GM18951 (cell line): Measurements from ENCODE around the gene SLC25A11.

Experiments used
- POLR2A ChIP-seq: IDR thresholded peaks from 4 replicates; pipeline ENCODE4 v1.6.1; 2011; ENCODE audit warnings: mild to moderate bottlenecking; ENCODE audit not compliant: insufficient read length, insufficient read depth; ENCODE audit errors: extremely low read depth
- in situ Hi-C: fragments of 300-500 bp; cut with MboI; formaldehyde crosslinking; loops from one replicate; pipeline ENCODE4 v1.12.0; 2022; ENCODE audit warnings: low sequenced_read_pairs, mixed read lengths, inconsistent platforms; ENCODE audit not compliant: unreplicated experiment

Gene SLC25A11

GRCh38 chr17:4939796-4940554 lies at the start of gene SLC25A11, which contains the start of gene RNF167:
Gene SLC25A11, minus strand, starts transcription at chr17:4940046. Its CDS starts 136 bp downstream, at chr17:4939910.
Gene RNF167, plus strand, starts transcription at chr17:4940268. Its CDS starts 642 bp downstream, at chr17:4940910.
- TF ChIP-seq POLR2A, result peak; percentile 97
- in situ Hi-C loops, result no loop called here

DNA sequence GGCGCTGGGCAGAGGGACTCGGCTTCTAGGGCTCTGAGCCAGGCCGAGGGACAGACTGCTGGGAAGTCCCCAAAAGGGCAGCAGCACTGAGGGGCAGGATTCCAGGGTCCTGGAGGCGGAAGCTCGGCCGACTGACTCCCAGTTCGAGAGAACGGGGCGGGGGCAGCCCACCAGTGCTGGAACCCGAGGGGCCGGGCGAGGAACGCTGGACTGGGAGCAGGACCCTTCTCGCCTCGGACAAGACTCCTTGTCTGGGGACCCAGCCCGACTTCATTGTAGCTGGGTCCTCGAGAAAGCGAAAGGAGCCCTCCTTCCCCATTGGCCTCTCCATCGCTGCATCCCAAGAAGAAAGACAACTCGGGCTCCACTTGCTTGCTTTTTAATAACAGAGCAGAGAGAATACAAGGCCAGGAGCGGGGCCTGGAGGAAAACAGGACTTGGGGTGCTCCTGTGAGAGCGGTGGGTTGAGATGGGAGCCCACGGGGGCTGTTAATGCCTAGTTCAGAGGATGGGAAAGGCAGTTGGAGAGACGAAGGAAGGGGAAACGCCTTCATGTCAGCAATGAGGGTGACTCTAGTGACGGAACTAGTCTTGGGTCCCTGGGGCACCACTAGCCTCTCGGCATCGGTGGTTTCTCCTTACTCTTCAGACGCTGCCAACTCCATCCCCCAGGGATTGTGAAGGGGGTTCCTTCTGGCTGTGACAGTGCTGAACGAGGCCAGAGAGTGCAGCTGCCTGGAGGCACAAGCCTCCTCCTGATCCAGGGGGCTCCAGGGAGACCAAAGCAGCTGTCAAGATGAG lies 48.1 kb upstream of the SLC25A11 start:
- peak; percentile 38 for TF ChIP-seq POLR2A
- in situ Hi-C loops, result no loop called here

- in situ Hi-C loops, result no loop called here
- peak; percentile 83 for TF ChIP-seq POLR2A
These were observed 47.3 kb upstream of the SLC25A11 start, which contains the start of gene CAMTA2 for GRCh38 chr17:4986951-4987766. Gene CAMTA2, minus strand, starts transcription at chr17:4987675. Its CDS starts 1,453 bp downstream, at chr17:4986222.

DNA sequence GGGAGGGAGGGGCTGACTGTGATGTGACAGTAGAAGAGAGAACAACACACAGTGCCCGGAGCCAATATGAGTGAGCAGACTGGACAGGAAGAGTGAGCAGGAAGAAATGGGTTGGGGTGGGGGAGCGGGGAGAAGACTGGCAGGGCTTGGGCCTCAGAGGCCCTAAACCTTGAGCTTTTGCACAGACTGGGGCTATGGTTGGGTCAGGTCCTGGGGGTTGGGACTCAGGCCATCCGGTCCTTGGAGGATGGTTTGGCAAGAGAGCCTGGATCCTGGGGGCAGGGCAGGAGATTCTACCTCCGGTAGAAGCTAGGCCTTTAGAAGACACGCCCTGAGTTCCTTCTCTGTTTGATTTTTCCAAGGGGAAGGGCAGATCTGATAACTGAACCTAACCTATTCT lies 46.6 kb upstream of the SLC25A11 start:
- TF ChIP-seq POLR2A, result no peak
- in situ Hi-C loops, result no loop called here

DNA sequence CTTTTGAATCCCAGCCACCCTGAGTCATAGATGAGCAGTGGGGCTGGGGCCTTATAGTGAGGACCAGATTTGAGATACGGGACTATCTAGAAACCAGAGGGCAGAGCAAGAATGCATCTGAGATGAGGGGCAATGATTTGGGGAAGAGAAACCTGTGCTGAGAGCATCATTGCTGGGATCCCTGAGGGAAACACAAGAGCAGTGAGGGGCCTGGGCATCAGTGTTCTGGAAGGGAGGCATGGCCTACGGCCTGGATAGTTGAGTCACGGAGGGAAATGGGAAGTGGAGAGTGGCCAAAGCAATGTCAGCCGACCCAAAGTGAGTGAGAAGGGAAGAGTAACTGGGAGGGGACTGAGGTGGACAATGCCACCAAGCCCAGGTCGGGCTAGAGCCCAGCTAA lies 42.5 kb upstream of the SLC25A11 start:
- no peak for TF ChIP-seq POLR2A
- in situ Hi-C loops, result no loop called here

DNA sequence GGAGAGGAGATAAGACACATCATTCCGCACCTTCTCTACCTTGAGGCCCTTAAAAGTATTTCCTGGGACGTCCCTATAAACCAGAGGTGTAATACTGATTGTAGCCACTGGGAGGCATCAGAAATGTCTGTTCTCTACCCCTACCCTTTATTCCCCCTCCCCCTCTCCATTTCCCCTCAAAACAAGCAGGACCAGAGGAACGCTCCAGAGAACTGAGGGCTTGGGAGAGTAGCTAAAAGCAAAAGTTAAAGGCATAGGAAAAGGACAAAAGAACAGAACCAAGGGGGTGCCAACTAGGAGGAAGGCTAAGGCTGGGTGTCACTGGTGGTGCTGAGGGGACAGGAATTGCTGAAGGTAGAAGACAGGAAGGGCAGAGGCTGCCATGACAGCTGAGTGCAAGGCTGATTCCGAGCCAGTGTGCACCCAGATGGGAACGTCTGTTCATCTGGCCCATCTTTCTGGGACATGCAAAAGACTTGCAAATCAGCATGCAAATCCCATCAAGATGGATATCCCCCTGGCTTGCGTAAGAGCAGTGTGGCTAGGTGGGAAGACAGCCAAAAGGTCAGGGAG lies 40.9 kb upstream of the SLC25A11 start:
- TF ChIP-seq POLR2A, result no peak
- in situ Hi-C loops, result no loop called here

GRCh38 chr17:4978726-4979125 lies 38.9 kb upstream of the SLC25A11 start:
- TF ChIP-seq POLR2A, result no peak
- in situ Hi-C loops, result no loop called here

DNA sequence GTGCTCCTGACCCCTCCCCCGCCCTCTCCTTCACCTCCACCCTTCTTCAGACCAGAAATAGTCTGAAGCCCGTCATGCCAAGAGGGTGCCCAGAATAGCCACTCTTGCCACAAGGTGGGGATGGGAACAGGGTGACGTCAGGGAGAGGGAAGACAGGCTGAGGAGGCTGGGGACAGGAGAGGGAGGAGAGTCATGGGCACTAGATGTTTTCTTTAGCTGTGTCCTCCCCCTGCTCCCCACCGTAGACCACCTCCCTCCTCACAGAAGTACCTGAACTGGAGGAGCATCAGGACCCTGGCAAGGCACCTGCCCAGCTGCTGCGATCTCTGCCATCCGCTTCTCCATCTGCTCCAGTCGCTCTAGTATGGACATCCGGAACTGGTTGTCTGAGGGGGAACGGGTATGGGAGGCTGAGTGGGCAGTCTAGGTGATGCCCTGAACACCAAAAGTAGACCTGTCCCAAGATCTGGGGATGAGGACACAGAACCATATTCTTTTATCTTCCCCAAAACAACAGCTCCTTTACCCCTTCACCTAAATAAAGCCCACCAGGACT lies 34.3 kb upstream of the SLC25A11 start:
- in situ Hi-C loops, result no loop called here
- TF ChIP-seq POLR2A, result no peak

- TF ChIP-seq POLR2A, result no peak
- in situ Hi-C loops, result no loop called here
These were observed 33.6 kb upstream of the SLC25A11 start for GRCh38 chr17:4973256-4974114.

DNA sequence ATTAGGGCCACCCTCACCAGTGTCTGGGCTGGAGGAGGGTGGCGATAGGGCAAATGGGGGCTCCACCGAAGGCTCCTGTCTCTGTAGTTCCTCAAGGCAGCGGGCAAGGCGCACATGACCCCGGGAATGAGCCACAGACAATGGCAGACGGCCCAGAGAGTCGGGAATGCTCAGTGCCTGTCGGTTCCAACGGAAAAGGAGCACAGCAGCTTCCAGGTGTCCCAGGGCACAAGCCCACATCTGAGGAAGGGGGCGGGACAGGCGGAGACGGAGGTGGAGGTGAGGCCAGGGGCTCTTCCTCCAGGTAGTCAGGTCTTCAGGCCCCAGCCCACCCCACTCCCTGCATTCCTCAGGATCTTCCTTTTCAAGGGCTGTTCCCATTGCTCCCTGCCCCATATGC lies 32.9 kb upstream of the SLC25A11 start:
- no peak for TF ChIP-seq POLR2A
- in situ Hi-C loops, result no loop called here

GRCh38 chr17:4972322-4972721 lies 32.5 kb upstream of the SLC25A11 start:
- in situ Hi-C loops, result no loop called here
- TF ChIP-seq POLR2A, result no peak
